DOHH2 (cell line): Measurements from ENCODE around the gene CCDC80.

Experiments used
- EZH2phosphoT487 ChIP-seq: fragments of 200-600 bp; sonication (generic); IDR thresholded peaks from 2 replicates; pipeline ENCODE4 v1.6.1; 2017; ENCODE audit warnings: borderline replicate concordance, mild to moderate bottlenecking, antibody characterized with exemption, low read length, moderate library complexity, mixed read lengths
- TF ChIP-seq, protein P1 (sequence below): fragments of 200-600 bp; sonication (generic); IDR thresholded peaks from one replicate; pipeline ENCODE4 v1.5.1; 2014; ENCODE audit warnings: antibody characterized with exemption, mild to moderate bottlenecking, low read depth, low read length; ENCODE audit not compliant: poor library complexity, severe bottlenecking

- no peak for TF ChIP-seq EZH2phosphoT487
- TF ChIP-seq, protein P1, sequence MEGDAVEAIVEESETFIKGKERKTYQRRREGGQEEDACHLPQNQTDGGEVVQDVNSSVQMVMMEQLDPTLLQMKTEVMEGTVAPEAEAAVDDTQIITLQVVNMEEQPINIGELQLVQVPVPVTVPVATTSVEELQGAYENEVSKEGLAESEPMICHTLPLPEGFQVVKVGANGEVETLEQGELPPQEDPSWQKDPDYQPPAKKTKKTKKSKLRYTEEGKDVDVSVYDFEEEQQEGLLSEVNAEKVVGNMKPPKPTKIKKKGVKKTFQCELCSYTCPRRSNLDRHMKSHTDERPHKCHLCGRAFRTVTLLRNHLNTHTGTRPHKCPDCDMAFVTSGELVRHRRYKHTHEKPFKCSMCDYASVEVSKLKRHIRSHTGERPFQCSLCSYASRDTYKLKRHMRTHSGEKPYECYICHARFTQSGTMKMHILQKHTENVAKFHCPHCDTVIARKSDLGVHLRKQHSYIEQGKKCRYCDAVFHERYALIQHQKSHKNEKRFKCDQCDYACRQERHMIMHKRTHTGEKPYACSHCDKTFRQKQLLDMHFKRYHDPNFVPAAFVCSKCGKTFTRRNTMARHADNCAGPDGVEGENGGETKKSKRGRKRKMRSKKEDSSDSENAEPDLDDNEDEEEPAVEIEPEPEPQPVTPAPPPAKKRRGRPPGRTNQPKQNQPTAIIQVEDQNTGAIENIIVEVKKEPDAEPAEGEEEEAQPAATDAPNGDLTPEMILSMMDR = no peak
Observed at GRCh38 chr3:112555535-112556170, 85.3 kb downstream of the CCDC80 start.
